Keratinocyte (primary cell): ENCODE results near the gene TAF11L14.

Source experiments
- CTCF ChIP-seq, 3 experiments: IDR thresholded peaks in 1 of 3; conservative IDR thresholded peaks in 1 of 3; optimal IDR thresholded peaks in 1 of 3; 2 replicates in 2 of 3; 3 replicates in 1 of 3; pipeline versions ENCODE3 to v1.5.1; 2011; ENCODE audit warnings: low read length in 3 of 3, mild to moderate bottlenecking in 3 of 3, moderate library complexity in 2 of 3, control low read depth in 1 of 3, inconsistent platforms in 1 of 3; ENCODE audit not compliant: insufficient read depth in 2 of 3; ENCODE audit errors: extremely low read depth in 1 of 3
- EZH2 ChIP-seq: IDR thresholded peaks from one replicate; pipeline ENCODE4 v1.6.1; 2012; ENCODE audit warnings: inconsistent platforms, mild to moderate bottlenecking, low read length, moderate library complexity

GRCh38 chr5:17678751-17679324 is 44.6 kb downstream of the TAF11L14 start:
- TF ChIP-seq CTCF (optimal IDR thresholded peaks at IDR 0.05 in 1 of 3, IDR thresholded peaks at IDR 0.05 in 1 of 3, conservative IDR thresholded peaks at IDR 0.05 in 1 of 3; ENCODE audit: extremely low read depth in 1 of 3, insufficient read depth in 2 of 3, low read length in 3 of 3) (no peak), EZH2 (no peak)
